Colonic mucosa (tissue), 4 donors: Measurements from ENCODE around the gene ZP4. TPM values are rescaled to one million over a fixed set of nuclear protein-coding genes. Genes with fewer than 3 reads are reported as not detected.

ENCODE experiments used
- DNase-seq: peaks from one replicate; pipeline ENCODE4 v3.0.0-alpha.2; 2020
- H3K27ac ChIP-seq: fragments of 200-600 bp; one replicate; pipeline ENCODE4 v1.8.0; 2021
- H3K27me3 ChIP-seq: fragments of 200-600 bp; one replicate; pipeline ENCODE4 v1.8.0; 2021
- H3K36me3 ChIP-seq: fragments of 200-600 bp; one replicate; pipeline ENCODE4 v1.8.0; 2021
- H3K4me1 ChIP-seq: fragments of 200-600 bp; one replicate; pipeline ENCODE4 v1.8.0; 2021; ENCODE audit warnings: mild to moderate bottlenecking
- H3K4me3 ChIP-seq: fragments of 200-600 bp; one replicate; pipeline ENCODE4 v1.8.0; 2021
- H3K9ac ChIP-seq, 2 donors: one replicate each; pipeline ENCODE4 v1.7.0; 2013; ENCODE audit warnings: control low read depth in 2 of 2, low read depth in 2 of 2, low read length in 2 of 2
- H3K9me3 ChIP-seq: fragments of 200-600 bp; one replicate; pipeline ENCODE4 v1.8.0; 2021
- CTCF ChIP-seq: fragments of 200-600 bp; IDR thresholded peaks from one replicate; pipeline ENCODE4 v1.8.0; 2022; ENCODE audit warnings: antibody characterized with exemption, mild to moderate bottlenecking
- intact Hi-C: fragments of 100-400 bp; cut with DNase I; formaldehyde crosslinking; loops from one replicate; pipeline ENCODE4 v1.14.1; 2022
- total RNA-seq, 2 donors: library from RNA; stranded (reverse); fragmentation: NEBNext Ultra II Directional in 1 of 2; extraction: Animal tissue kit (Norgen Biotek cat#: 25700) in 1 of 2; gene quantifications; one replicate each; pipeline ENCODE4 v1.2.1, GENCODE V29; 2021
- donor health status: healthy.
- donor health status: DM: no; HTN: no; CAD: no.
- donor health status: DM: no; HTN: no; CAD: no.

Gene ZP4
- total RNA-seq, 2 donors from 2014 or later: not detected

- no peak for TF ChIP-seq CTCF
- no peak overlapping the region for H3K9ac ChIP-seq
- H3K27ac ChIP-seq: no peak overlapping the region
- no peak overlapping the region for H3K4me3 ChIP-seq
- intact Hi-C loops: no loop called here
- H3K36me3 ChIP-seq: no peaks in the 10 kb centered on the region
- H3K27me3 ChIP-seq: no peaks in the 10 kb centered on the region
- H3K9me3 ChIP-seq: no peaks in the 10 kb centered on the region
- no peaks in the 10 kb centered on the region for H3K4me1 ChIP-seq
- no peak for DNase-seq
These were observed 12.4 kb upstream of the ZP4 start for GRCh38 chr1:237902960-237903743.

GRCh38 chr1:237901299-237901934 lies 10.7 kb upstream of the ZP4 start:
- no peaks in the 10 kb centered on the region for H3K4me1 ChIP-seq
- no peak overlapping the region for H3K4me3 ChIP-seq
- H3K36me3 ChIP-seq: no peaks in the 10 kb centered on the region
- no peaks in the 10 kb centered on the region for H3K9me3 ChIP-seq
- intact Hi-C loops: no loop called here
- no peak overlapping the region for H3K9ac ChIP-seq
- H3K27me3 ChIP-seq: no peaks in the 10 kb centered on the region
- no peak overlapping the region for H3K27ac ChIP-seq
- no peak for DNase-seq
- no peak for TF ChIP-seq CTCF

- Histone ChIP-seq H3K9ac (no peak overlapping the region), H3K9me3 (no peaks in the 10 kb centered on the region), H3K36me3 (no peaks in the 10 kb centered on the region), H3K27ac (no peak overlapping the region), H3K4me1 (no peaks in the 10 kb centered on the region), H3K4me3 (no peak overlapping the region), H3K27me3 (no peaks in the 10 kb centered on the region)
- DNase-seq: no peak
- intact Hi-C loops: no loop called here
- TF ChIP-seq CTCF: no peak
These were observed 4.9 kb upstream of the ZP4 start for GRCh38 chr1:237895630-237896029.

GRCh38 chr1:237894131-237894530 lies 3.4 kb upstream of the ZP4 start:
- H3K4me3 ChIP-seq: no peak overlapping the region
- H3K9ac ChIP-seq: no peak overlapping the region
- no peaks in the 10 kb centered on the region for H3K27me3 ChIP-seq
- no peak for TF ChIP-seq CTCF
- intact Hi-C loops: no loop called here
- no peaks in the 10 kb centered on the region for H3K4me1 ChIP-seq
- no peak for DNase-seq
- H3K36me3 ChIP-seq: no peaks in the 10 kb centered on the region
- H3K27ac ChIP-seq: no peak overlapping the region
- no peaks in the 10 kb centered on the region for H3K9me3 ChIP-seq

- Histone ChIP-seq H3K9ac (no peak overlapping the region), H3K4me1 (no peaks in the 10 kb centered on the region), H3K4me3 (no peak overlapping the region), H3K36me3 (no peaks in the 10 kb centered on the region), H3K9me3 (no peaks in the 10 kb centered on the region), H3K27ac (no peak overlapping the region), H3K27me3 (no peaks in the 10 kb centered on the region)
- intact Hi-C loops: no loop called here
- no peak for TF ChIP-seq CTCF
- no peak for DNase-seq
These were observed 1.3 kb upstream of the ZP4 start for GRCh38 chr1:237891979-237892378.
